ENCODE results near the gene FBRS. TPM values are rescaled to one million over a fixed set of nuclear protein-coding genes. Genes with fewer than 3 reads are reported as not detected.

Gene FBRS
- total and polyA plus RNA-seq, 11 donors, result 16.3 to 38.3 (median 31.9) TPM

- peaks cover 0 to 27% (median 24%) of the 10 kb centered on the region in 9 donors for H3K36me3 ChIP-seq
- peak in 2 of 5 donors; percentile 49 to 76 for DNase-seq
- peak overlapping the region in 11 of 12 donors; percentile 30 to 93 (median 70) for H3K4me3 ChIP-seq
- H3K9me3 ChIP-seq, result no peaks in the 10 kb centered on the region
- peaks cover 0 to 26% (median 14%) of the 10 kb centered on the region in 12 donors for H3K4me1 ChIP-seq
- no peaks in the 10 kb centered on the region for H3K27me3 ChIP-seq
- 37 to 69% (median 45%) methylated on average over 17 to 22 of the region's 22 CpGs for WGBS, 4 donors
- TF ChIP-seq POLR2A (IDR thresholded peaks at IDR 0.05) (no peak), CTCF (IDR thresholded peaks at IDR 0.05) (no peak)
- peak overlapping the region; percentile 69 to 99 (median 95) for H3K27ac ChIP-seq
- intact Hi-C loops (cut with DNase I), result loop anchor here in 6 of 10 donors (1.0 to 10.0 kb wide), 8 partner anchors 8 to 673 kb away; partner anchors contain the start of genes ZNF785 (in 2 of the 6), FBRS (in 1 of the 6), SRCAP (in 1 of the 6) and ZNF688 (in 1 of the 6)
- ATAC-seq, result peak in 1 of 4 donors; percentile 7
These were observed 8.4 kb upstream of the FBRS start for GRCh38 chr16:30649725-30650368.

GRCh38 chr16:30650369-30651123, 7.7 kb upstream of the FBRS start, which contains the start of gene PRR14:
Gene PRR14 (plus strand): TSS chr16:30650960. CDS start chr16:30651646, 686 bp downstream.
- intact Hi-C loops (cut with DNase I), result loop anchor here in 4 of 10 donors (1.0 to 10.0 kb wide), 7 partner anchors 8 to 126 kb away; partner anchors contain the start of genes FBRS (in 1 of the 4), SRCAP (in 1 of the 4), ZNF688 (in 1 of the 4) and ZNF764 (in 1 of the 4)
- ATAC-seq, result peak; percentile 92 to 95 (median 93)
- Histone ChIP-seq H3K9me3 (no peaks in the 10 kb centered on the region), H3K36me3 (peaks cover 0 to 34% (median 30%) of the 10 kb centered on the region in 9 donors), H3K27ac (peak within 1 kb of the TSS; percentile 69 to 99 (median 95)), H3K27me3 (no peaks in the 10 kb centered on the region), H3K4me1 (peaks cover 0 to 26% (median 14%) of the 10 kb centered on the region in 12 donors), H3K4me3 (peak within 1 kb of the TSS; percentile 60 to 93 (median 76))
- peak; percentile 100 for DNase-seq
- 1 to 2% (median 1%) methylated on average over 49 to 53 of the region's 53 CpGs for WGBS, 4 donors
- TF ChIP-seq CTCF (IDR thresholded peaks at IDR 0.05) (peak in 10 of 12 donors; percentile 19 to 54 (median 34)), POLR2A (IDR thresholded peaks at IDR 0.05) (peak in 1 of 2 donors; percentile 32)

DNA sequence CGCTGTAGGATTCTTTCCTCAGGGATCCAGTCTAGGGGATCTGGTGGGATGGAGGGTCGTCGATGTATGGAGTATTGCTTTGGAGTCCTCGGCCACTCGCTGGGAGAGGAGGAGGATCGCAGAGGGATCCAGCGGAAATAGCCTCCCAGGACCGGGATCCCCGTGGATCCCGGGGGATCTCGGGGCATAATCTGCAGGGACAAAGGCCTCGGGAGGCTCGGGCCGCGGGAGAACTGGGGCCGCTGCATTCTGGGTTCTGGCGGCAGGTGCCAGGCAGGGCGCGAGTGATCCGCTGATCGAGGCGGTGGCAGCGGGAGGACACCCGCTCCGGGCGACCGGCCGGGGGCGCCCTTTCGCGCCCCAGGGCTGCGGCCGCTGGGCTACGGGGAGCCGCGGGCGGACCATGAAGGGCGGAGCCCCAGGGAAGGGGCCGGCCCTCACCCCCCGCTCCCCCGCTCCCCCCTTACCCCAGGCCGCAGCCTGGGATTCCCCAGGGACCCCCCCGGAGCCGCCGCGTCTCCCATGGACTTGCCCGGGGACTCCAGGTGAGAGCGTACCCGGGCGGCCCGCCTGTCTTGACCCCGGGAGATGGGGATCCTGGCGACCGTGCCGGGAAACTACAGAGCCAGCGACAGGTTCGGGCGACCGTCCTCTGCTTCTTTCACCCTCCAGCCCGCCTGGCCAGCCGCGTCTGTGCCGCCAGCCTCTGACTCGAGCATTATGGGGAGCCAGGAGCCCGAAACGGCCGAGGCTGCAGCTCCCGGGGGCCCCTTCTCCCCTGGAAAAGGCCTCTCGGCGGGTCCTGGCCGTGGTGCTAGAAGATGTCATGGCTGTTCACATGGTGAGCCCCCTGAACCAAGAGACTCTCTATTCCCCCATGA, 6.9 kb upstream of the FBRS start:
- Histone ChIP-seq H3K27ac (peak overlapping the region; percentile 67 to 99 (median 95)), H3K9me3 (no peaks in the 10 kb centered on the region), H3K36me3 (peaks cover 0 to 42% (median 39%) of the 10 kb centered on the region in 9 donors), H3K4me1 (peaks cover 0 to 26% (median 14%) of the 10 kb centered on the region in 12 donors), H3K27me3 (no peaks in the 10 kb centered on the region), H3K4me3 (peak overlapping the region; percentile 60 to 93 (median 76))
- TF ChIP-seq CTCF (IDR thresholded peaks at IDR 0.05) (peak; percentile 53 to 84 (median 72)), POLR2A (IDR thresholded peaks at IDR 0.05) (no peak)
- WGBS, 4 donors, result 0 to 1% (median 1%) methylated on average over 17 to 71 of the region's 71 CpGs
- DNase-seq, result peak; percentile 71 to 87 (median 75)
- intact Hi-C loops (cut with DNase I), result loop anchor here in 3 of 10 donors (2.0 to 10.0 kb wide), 4 partner anchors 47 to 127 kb away; partner anchors contain the start of genes SRCAP (in 1 of the 3), ZNF688 (in 1 of the 3), ZNF768 (in 1 of the 3) and ZNF785 (in 1 of the 3)
- ATAC-seq, result peak; percentile 24 to 77 (median 60)
